ENCODE measurements around the gene NCL. TPM values are rescaled to one million over a fixed set of nuclear protein-coding genes. Genes with fewer than 3 reads are reported as not detected.

Gene NCL
- total and polyA plus RNA-seq, 2 of the 13 experiments (the other 11 are each of a cell fraction or from before 2014, with no cell fraction given), result 105 to 779 TPM

GRCh38 chr2:231411831-231412617, 52.3 kb downstream of the NCL start (continued):
- TF ChIP-seq ARNT2 (CRISPR knock-in tag; IDR thresholded peaks at IDR 0.05; ENCODE audit: low read depth) (peak; percentile 51; the same call in 1 of the 2 replicates), ZFP90 (CRISPR knock-in tag; IDR thresholded peaks at IDR 0.05; ENCODE audit: borderline replicate concordance) (peak; percentile 8; the same call in 1 of the 2 replicates), JUND (CRISPR knock-in tag; IDR thresholded peaks at IDR 0.05) (no peak), HDAC1 (CRISPR knock-in tag; IDR thresholded peaks at IDR 0.05) (no peak), ZNF484 (CRISPR knock-in tag; IDR thresholded peaks at IDR 0.05; ENCODE audit: borderline replicate concordance, low read depth) (no peak), ZBTB4 (CRISPR knock-in tag; IDR thresholded peaks at IDR 0.05; ENCODE audit: borderline replicate concordance) (0 out of 2 replicates have a peak, but pooled peaks have one; percentile 22), SNAPC2 (CRISPR knock-in tag; IDR thresholded peaks at IDR 0.05) (no peak), ZNF550 (CRISPR knock-in tag; IDR thresholded peaks at IDR 0.05; ENCODE audit: borderline replicate concordance) (no peak), ZNF329 (CRISPR knock-in tag; IDR thresholded peaks at IDR 0.05; ENCODE audit: low read depth) (no peak), YEATS2 (CRISPR knock-in tag; IDR thresholded peaks at IDR 0.05; ENCODE audit: borderline replicate concordance) (peak; percentile 32; the same call in 1 of the 2 replicates), BATF2 (CRISPR knock-in tag; IDR thresholded peaks at IDR 0.05) (no peak), ZSCAN22 (CRISPR knock-in tag; IDR thresholded peaks at IDR 0.05) (no peak), PCBP1 (IDR thresholded peaks at IDR 0.05; ENCODE audit: borderline replicate concordance, low read depth, low read length) (no peak), THAP11 (CRISPR knock-in tag; IDR thresholded peaks at IDR 0.05) (no peak; the same call in 1 of the 2 replicates), ZNF350 (CRISPR knock-in tag; IDR thresholded peaks at IDR 0.05; ENCODE audit: borderline replicate concordance, low read depth) (peak; percentile 81), ARNT (IDR thresholded peaks at IDR 0.05) (no peak)
- TF ChIP-seq, protein P1, sequence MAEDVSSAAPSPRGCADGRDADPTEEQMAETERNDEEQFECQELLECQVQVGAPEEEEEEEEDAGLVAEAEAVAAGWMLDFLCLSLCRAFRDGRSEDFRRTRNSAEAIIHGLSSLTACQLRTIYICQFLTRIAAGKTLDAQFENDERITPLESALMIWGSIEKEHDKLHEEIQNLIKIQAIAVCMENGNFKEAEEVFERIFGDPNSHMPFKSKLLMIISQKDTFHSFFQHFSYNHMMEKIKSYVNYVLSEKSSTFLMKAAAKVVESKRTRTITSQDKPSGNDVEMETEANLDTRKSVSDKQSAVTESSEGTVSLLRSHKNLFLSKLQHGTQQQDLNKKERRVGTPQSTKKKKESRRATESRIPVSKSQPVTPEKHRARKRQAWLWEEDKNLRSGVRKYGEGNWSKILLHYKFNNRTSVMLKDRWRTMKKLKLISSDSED (CRISPR knock-in tag; IDR thresholded peaks at IDR 0.05), result 0 out of 2 replicates have a peak, but pooled peaks have one; percentile 44
- TF ChIP-seq, protein P2, sequence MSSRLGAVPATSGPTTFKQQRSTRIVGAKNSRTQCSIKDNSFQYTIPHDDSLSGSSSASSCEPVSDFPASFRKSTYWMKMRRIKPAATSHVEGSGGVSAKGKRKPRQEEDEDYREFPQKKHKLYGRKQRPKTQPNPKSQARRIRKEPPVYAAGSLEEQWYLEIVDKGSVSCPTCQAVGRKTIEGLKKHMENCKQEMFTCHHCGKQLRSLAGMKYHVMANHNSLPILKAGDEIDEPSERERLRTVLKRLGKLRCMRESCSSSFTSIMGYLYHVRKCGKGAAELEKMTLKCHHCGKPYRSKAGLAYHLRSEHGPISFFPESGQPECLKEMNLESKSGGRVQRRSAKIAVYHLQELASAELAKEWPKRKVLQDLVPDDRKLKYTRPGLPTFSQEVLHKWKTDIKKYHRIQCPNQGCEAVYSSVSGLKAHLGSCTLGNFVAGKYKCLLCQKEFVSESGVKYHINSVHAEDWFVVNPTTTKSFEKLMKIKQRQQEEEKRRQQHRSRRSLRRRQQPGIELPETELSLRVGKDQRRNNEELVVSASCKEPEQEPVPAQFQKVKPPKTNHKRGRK (CRISPR knock-in tag; IDR thresholded peaks at IDR 0.05), result peak; percentile 77; the same call in 1 of the 2 replicates
- TF ChIP-seq, protein P3, sequence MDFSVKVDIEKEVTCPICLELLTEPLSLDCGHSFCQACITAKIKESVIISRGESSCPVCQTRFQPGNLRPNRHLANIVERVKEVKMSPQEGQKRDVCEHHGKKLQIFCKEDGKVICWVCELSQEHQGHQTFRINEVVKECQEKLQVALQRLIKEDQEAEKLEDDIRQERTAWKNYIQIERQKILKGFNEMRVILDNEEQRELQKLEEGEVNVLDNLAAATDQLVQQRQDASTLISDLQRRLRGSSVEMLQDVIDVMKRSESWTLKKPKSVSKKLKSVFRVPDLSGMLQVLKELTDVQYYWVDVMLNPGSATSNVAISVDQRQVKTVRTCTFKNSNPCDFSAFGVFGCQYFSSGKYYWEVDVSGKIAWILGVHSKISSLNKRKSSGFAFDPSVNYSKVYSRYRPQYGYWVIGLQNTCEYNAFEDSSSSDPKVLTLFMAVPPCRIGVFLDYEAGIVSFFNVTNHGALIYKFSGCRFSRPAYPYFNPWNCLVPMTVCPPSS (IDR thresholded peaks at IDR 0.05), result no peak

All from HepG2 (cell line).